Measurements from ENCODE around the gene TAX1BP3.

Gene TAX1BP3

DNA sequence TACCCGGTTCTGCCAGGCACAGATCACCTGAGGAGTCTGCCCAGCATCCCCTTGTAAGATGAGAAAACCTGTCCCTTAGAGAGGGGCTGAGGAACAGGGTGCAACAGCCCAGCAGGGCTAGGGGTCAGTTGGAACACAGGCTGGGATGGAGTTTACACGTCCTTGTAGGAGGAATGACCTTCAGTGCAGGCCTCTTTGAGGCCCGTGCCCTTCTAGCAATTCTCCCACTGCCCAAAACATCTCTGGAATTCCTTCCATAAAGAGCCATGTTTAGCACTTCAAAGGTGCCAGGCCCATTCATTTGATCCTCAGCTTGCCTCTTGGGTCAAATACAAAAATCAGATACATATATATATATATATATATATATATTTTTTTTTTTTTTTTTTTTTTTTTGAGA lies 27.4 kb downstream of the TAX1BP3 start (continued):
- TF ChIP-seq ZNF777 (tag by site-specific recombination; IDR thresholded peaks at IDR 0.05; ENCODE audit: borderline replicate concordance) = no peak
- TF ChIP-seq KLF8 (tag by site-specific recombination; IDR thresholded peaks at IDR 0.05) = no peak
- TF ChIP-seq ZNF214 (tag by site-specific recombination; IDR thresholded peaks at IDR 0.05; ENCODE audit: borderline replicate concordance) = no peak
- no peak for TF ChIP-seq ZNF501 (tag by site-specific recombination; IDR thresholded peaks at IDR 0.05)
- TF ChIP-seq, protein P1, sequence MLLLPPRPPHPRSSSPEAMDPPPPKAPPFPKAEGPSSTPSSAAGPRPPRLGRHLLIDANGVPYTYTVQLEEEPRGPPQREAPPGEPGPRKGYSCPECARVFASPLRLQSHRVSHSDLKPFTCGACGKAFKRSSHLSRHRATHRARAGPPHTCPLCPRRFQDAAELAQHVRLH (tag by site-specific recombination; IDR thresholded peaks at IDR 0.05) = no peak

DNA sequence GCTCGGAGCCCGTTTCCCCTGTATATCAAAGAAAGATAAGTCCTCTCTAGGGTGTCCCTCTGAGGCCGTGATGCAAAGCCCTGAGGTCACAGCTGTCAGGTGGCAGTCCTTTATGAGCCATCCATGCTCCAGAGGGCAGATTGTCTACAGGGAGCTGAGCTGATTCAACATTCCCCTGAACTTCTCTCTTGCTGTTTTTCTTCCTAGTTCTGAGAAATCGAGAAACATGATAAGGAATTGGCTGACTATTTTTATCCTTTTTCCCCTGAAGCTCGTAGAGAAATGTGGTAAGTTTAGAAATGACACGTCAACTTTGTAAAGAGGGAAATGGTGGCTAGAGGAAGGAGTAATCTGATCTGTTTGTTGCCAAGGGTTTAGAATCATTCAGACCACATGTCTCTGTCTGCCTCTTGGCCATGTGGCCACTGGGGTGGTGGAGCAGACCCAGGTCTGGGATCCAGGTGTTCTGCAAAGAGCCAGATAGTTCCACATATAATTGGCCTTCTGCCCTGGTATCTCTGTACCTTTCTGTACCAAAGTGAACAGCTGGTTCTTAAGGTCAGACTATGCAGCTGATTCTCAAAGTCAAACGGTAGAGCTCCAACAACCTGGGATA lies 28.3 kb downstream of the TAX1BP3 start:
- Histone ChIP-seq H3K4me1 (ENCODE audit: control insufficient read depth, insufficient read depth, low read length) (peaks cover 2% of the 10 kb centered on the region), H3K36me3 (ENCODE audit: control insufficient read depth in 2 of 2, insufficient read depth in 1 of 2, low read length in 2 of 2) (peaks cover 4 to 28% of the 10 kb centered on the region in 2 experiments; a peak in 2 of 3 replicates), H3K9me3 (ENCODE audit: control insufficient read depth, insufficient read depth, low read depth, low read length) (no peaks in the 10 kb centered on the region), H3K27ac (ENCODE audit: extremely low read depth, low read depth, low read length) (no peak overlapping the region), H3K4me3 (ENCODE audit: low read depth, low read length) (no peak overlapping the region)
- TF ChIP-seq ZNF335 (tag by site-specific recombination; conservative IDR thresholded peaks at IDR 0.05) = 0 out of 2 replicates have a peak, but pooled peaks have one; percentile 9
- no peak for TF ChIP-seq ZNF501 (tag by site-specific recombination; IDR thresholded peaks at IDR 0.05)
- 0 out of 2 replicates have a peak, but pooled peaks have one; percentile 25 for TF ChIP-seq ZNF629 (tag by site-specific recombination; IDR thresholded peaks at IDR 0.05)
- TF ChIP-seq ZBTB17 (tag by site-specific recombination; IDR thresholded peaks at IDR 0.05) = peak; percentile 48
- ChIA-PET CTCF (interaction anchor here (0.6 kb wide), 2 partner anchors 18 to 1096 kb away, joined by 3 read pairs; no protein-coding TSS in a partner anchor), POLR2A (interaction anchor here (0.9 kb wide), 1 partner anchor 20 kb away, joined by 5 read pairs; no protein-coding TSS in a partner anchor)

DNA sequence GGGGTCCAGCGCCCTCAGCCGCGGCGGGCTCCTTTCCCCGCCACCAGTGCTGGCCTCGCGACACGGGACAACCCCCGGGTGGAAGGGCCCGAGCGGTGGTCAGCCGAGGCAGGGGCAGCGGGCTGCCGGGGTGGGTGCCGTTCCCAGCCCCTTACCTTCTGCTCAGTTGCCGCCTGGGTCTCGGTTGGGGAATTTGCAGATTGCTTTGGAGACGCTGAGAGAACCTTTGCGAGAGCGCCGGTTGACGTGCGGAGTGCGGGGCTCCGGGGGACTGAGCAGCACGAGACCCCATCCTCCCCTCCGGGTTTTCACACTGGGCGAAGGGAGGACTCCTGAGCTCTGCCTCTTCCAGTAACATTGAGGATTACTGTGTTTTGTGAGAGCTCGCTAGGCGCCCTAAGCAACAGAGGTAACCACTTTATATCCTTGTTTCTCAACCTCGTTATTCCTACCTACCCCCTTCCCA lies 31.4 kb downstream of the TAX1BP3 start:
- Histone ChIP-seq H3K36me3 (ENCODE audit: control insufficient read depth in 2 of 2, insufficient read depth in 1 of 2, low read length in 2 of 2) (peaks cover 4 to 26% of the 10 kb centered on the region in 2 experiments; a peak in 2 of 3 replicates), H3K9me3 (ENCODE audit: control insufficient read depth, insufficient read depth, low read depth, low read length) (no peaks in the 10 kb centered on the region), H3K4me1 (ENCODE audit: control insufficient read depth, insufficient read depth, low read length) (peaks cover 2% of the 10 kb centered on the region), H3K4me3 (ENCODE audit: low read depth, low read length) (peak overlapping the region; percentile 96), H3K27ac (ENCODE audit: extremely low read depth, low read depth, low read length) (peak overlapping the region; percentile 83; the same call in 1 of the 2 replicates)
- ChIA-PET CTCF (interaction anchor here (0.7 to 1.4 kb wide), 3 partner anchors 10 to 788 kb away, joined by 3 to 5 read pairs (median 4); no protein-coding TSS in a partner anchor), POLR2A (interaction anchor here (0.8 to 3.8 kb wide), 18 partner anchors 9 to 870 kb away, joined by 3 to 75 read pairs (median 4); partner anchors contain the start of genes EMC6, HASPIN, NCBP3 and TAX1BP3)
- TF ChIP-seq ZNF335 (tag by site-specific recombination; conservative IDR thresholded peaks at IDR 0.05) = peak; percentile 76
- TF ChIP-seq ZNF391 (tag by site-specific recombination; IDR thresholded peaks at IDR 0.05; ENCODE audit: borderline replicate concordance, low read depth) = 0 out of 2 replicates have a peak, but pooled peaks have one; percentile 8
- TF ChIP-seq ZNF155 (tag by site-specific recombination; IDR thresholded peaks at IDR 0.05) = no peak
- peak; percentile 45; the same call in 1 of the 2 replicates for TF ChIP-seq ZBTB20 (tag by site-specific recombination; IDR thresholded peaks at IDR 0.05)
- no peak for TF ChIP-seq ZNF830 (tag by site-specific recombination; IDR thresholded peaks at IDR 0.05; ENCODE audit: low read depth)
- TF ChIP-seq, protein P2, sequence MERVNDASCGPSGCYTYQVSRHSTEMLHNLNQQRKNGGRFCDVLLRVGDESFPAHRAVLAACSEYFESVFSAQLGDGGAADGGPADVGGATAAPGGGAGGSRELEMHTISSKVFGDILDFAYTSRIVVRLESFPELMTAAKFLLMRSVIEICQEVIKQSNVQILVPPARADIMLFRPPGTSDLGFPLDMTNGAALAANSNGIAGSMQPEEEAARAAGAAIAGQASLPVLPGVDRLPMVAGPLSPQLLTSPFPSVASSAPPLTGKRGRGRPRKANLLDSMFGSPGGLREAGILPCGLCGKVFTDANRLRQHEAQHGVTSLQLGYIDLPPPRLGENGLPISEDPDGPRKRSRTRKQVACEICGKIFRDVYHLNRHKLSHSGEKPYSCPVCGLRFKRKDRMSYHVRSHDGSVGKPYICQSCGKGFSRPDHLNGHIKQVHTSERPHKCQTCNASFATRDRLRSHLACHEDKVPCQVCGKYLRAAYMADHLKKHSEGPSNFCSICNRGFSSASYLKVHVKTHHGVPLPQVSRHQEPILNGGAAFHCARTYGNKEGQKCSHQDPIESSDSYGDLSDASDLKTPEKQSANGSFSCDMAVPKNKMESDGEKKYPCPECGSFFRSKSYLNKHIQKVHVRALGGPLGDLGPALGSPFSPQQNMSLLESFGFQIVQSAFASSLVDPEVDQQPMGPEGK (tag by site-specific recombination; IDR thresholded peaks at IDR 0.05) = 0 out of 2 replicates have a peak, but pooled peaks have one; percentile 23
- TF ChIP-seq, protein P3, sequence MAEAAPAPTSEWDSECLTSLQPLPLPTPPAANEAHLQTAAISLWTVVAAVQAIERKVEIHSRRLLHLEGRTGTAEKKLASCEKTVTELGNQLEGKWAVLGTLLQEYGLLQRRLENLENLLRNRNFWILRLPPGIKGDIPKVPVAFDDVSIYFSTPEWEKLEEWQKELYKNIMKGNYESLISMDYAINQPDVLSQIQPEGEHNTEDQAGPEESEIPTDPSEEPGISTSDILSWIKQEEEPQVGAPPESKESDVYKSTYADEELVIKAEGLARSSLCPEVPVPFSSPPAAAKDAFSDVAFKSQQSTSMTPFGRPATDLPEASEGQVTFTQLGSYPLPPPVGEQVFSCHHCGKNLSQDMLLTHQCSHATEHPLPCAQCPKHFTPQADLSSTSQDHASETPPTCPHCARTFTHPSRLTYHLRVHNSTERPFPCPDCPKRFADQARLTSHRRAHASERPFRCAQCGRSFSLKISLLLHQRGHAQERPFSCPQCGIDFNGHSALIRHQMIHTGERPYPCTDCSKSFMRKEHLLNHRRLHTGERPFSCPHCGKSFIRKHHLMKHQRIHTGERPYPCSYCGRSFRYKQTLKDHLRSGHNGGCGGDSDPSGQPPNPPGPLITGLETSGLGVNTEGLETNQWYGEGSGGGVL (tag by site-specific recombination; IDR thresholded peaks at IDR 0.05) = no peak
- TF ChIP-seq, protein P4, sequence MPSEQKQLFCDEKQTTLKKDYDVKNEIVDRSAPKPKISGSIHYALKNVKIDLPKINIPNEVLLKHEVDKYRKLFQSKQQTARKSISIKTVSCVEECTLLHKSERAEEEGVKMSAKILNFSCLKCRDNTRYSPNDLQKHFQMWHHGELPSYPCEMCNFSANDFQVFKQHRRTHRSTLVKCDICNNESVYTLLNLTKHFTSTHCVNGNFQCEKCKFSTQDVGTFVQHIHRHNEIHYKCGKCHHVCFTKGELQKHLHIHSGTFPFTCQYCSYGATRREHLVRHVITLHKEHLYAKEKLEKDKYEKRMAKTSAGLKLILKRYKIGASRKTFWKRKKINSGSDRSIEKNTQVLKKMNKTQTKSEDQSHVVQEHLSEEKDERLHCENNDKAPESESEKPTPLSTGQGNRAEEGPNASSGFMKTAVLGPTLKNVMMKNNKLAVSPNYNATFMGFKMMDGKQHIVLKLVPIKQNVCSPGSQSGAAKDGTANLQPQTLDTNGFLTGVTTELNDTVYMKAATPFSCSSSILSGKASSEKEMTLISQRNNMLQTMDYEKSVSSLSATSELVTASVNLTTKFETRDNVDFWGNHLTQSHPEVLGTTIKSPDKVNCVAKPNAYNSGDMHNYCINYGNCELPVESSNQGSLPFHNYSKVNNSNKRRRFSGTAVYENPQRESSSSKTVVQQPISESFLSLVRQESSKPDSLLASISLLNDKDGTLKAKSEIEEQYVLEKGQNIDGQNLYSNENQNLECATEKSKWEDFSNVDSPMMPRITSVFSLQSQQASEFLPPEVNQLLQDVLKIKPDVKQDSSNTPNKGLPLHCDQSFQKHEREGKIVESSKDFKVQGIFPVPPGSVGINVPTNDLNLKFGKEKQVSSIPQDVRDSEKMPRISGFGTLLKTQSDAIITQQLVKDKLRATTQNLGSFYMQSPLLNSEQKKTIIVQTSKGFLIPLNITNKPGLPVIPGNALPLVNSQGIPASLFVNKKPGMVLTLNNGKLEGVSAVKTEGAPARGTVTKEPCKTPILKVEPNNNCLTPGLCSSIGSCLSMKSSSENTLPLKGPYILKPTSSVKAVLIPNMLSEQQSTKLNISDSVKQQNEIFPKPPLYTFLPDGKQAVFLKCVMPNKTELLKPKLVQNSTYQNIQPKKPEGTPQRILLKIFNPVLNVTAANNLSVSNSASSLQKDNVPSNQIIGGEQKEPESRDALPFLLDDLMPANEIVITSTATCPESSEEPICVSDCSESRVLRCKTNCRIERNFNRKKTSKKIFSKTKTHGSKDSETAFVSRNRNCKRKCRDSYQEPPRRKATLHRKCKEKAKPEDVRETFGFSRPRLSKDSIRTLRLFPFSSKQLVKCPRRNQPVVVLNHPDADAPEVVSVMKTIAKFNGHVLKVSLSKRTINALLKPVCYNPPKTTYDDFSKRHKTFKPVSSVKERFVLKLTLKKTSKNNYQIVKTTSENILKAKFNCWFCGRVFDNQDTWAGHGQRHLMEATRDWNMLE (tag by site-specific recombination; conservative IDR thresholded peaks at IDR 0.05; ENCODE audit: low read depth) = no peak
- TF ChIP-seq, protein P5, sequence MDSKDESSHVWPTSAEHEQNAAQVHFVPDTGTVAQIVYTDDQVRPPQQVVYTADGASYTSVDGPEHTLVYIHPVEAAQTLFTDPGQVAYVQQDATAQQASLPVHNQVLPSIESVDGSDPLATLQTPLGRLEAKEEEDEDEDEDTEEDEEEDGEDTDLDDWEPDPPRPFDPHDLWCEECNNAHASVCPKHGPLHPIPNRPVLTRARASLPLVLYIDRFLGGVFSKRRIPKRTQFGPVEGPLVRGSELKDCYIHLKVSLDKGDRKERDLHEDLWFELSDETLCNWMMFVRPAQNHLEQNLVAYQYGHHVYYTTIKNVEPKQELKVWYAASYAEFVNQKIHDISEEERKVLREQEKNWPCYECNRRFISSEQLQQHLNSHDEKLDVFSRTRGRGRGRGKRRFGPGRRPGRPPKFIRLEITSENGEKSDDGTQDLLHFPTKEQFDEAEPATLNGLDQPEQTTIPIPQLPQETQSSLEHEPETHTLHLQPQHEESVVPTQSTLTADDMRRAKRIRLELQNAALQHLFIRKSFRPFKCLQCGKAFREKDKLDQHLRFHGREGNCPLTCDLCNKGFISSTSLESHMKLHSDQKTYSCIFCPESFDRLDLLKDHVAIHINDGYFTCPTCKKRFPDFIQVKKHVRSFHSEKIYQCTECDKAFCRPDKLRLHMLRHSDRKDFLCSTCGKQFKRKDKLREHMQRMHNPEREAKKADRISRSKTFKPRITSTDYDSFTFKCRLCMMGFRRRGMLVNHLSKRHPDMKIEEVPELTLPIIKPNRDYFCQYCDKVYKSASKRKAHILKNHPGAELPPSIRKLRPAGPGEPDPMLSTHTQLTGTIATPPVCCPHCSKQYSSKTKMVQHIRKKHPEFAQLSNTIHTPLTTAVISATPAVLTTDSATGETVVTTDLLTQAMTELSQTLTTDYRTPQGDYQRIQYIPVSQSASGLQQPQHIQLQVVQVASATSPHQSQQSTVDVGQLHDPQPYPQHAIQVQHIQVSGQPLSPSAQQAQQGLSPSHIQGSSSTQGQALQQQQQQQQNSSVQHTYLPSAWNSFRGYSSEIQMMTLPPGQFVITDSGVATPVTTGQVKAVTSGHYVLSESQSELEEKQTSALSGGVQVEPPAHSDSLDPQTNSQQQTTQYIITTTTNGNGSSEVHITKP (tag by site-specific recombination; IDR thresholded peaks at IDR 0.05) = peak; percentile 71; the same call in 1 of the 2 replicates
- no peak for TF ChIP-seq REPIN1 (tag by site-specific recombination; IDR thresholded peaks at IDR 0.05; ENCODE audit: low read depth)

All from HEK293 (cell line).